Psoas muscle (tissue), 8 donors: ENCODE results near the gene PPP2R2C. TPM values are rescaled to one million over a fixed set of nuclear protein-coding genes. Genes with fewer than 3 reads are reported as not detected.

Experiments used
- ATAC-seq, 4 donors: fragments of 200-7000 bp; cut with Tn5 transposase; one replicate each; pipeline ENCODE4 v1.9.1; 2020; ENCODE audit warnings: moderate library complexity in 3 of 4, mild to moderate bottlenecking in 2 of 4
- DNase-seq, 2 donors: peaks; one replicate each; pipeline ENCODE4 v3.0.0-alpha.2; 2020
- H3K27ac ChIP-seq: fragments of 200-600 bp; one replicate; pipeline ENCODE4 v1.8.0; 2022
- H3K27me3 ChIP-seq, 3 donors: fragments of 200-600 bp in 1 of 3; one replicate each; pipeline versions ENCODE4 v1.6.1 to v1.8.0; 2013 to 2022; ENCODE audit warnings: low read length in 2 of 3, mild to moderate bottlenecking in 2 of 3, moderate library complexity in 1 of 3; ENCODE audit not compliant: insufficient read depth in 3 of 3
- H3K36me3 ChIP-seq, 2 donors: fragments of 200-600 bp in 1 of 2; one replicate each; pipeline versions ENCODE4 v1.6.1 to v1.8.0; 2013 to 2022; ENCODE audit warnings: low read depth in 1 of 2, mild to moderate bottlenecking in 1 of 2, moderate library complexity in 1 of 2; ENCODE audit not compliant: insufficient read depth in 1 of 2
- H3K4me1 ChIP-seq: fragments of 200-600 bp; one replicate; pipeline ENCODE4 v1.8.0; 2022
- H3K4me3 ChIP-seq: fragments of 200-600 bp; one replicate; pipeline ENCODE4 v1.8.0; 2022; ENCODE audit warnings: mild to moderate bottlenecking
- H3K9me3 ChIP-seq: fragments of 200-600 bp; one replicate; pipeline ENCODE4 v1.8.0; 2022
- WGBS, 3 donors: extraction: QIAGEN DNeasy Blood & Tissue Kit; methylation state at CpG; one replicate each; pipeline versions ENCODE4 v1.1.6 to v1.1.7; 2013; 5-methylcytosine and 5-hydroxymethylcytosine counted together
- intact Hi-C, 2 donors: fragments of 100-400 bp; cut with DNase I; formaldehyde crosslinking; loops; one replicate each; pipeline versions ENCODE4 v1.11.0 to v1.14.2; 2022
- polyA plus RNA-seq, 3 donors: library from polyadenylated mRNA; stranded (reverse); fragments of 200-250 nt; gene quantifications; one replicate each; pipeline ENCODE4 v1.2.3, GENCODE V29; 2013
- total RNA-seq, 4 donors: library from RNA; stranded (reverse); fragmentation: NEBNext Ultra II Directional in 2 of 4; extraction: Animal tissue kit (Norgen Biotek cat#: 25700) in 2 of 4; gene quantifications; one replicate each; pipeline versions ENCODE4 v1.2.1 to v1.2.4, GENCODE V29; 2021 to 2023
- TF ChIP-seq, protein P1 (sequence below): fragments of 200-600 bp; IDR thresholded peaks from one replicate; pipeline ENCODE4 v1.8.0; 2022; ENCODE audit warnings: antibody characterized with exemption
- donor health status: healthy with polysubstance abuse.
- donor health status: DM: no; HTN: no; CAD: no; lungs with moderate emphysema.
- donor health status: Bipolar disorder and iron deficiency.
- donor health status: healthy.
- donor health status: DM: yes; HTN: yes; CAD: no.
- donor health status: DM: no; HTN: no; CAD: no.
- donor health status: DM: no; HTN: no; CAD: no.
- donor health status: DM: yes; HTN: yes; CAD: no.

The PPP2R2C gene
- total and polyA plus RNA-seq, 7 donors: 0.08 to 3.2 (median 1.2) TPM

DNA sequence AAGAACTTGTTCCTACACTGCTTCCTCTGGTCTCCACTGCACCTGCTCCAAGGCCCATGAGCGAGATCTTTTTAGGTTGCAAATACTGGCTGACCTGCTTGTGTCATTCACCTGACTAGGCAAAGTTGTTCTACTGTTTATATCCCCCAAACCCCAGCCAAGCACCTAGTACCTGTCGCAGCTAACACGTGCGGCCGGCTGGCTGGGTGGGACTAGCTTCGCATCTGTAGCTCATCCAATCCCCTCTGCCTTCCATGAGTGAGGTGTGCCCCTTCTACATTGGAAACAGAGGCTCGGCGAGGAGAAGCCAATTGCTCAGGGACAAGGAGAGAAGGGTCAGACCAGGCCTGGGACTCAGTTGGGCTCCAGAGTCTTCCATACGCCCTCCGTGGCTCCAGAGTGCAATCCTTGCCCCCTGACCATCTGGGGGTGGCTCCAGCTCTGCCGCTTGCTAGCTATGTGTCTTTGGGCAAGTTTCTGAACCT lies 116.3 kb downstream of the PPP2R2C start:
- H3K36me3 ChIP-seq: no peaks in the 10 kb centered on the region
- no peak for ATAC-seq
- peaks cover 0 to 17% (median 5%) of the 10 kb centered on the region in 3 donors for H3K27me3 ChIP-seq
- H3K4me1 ChIP-seq: no peaks in the 10 kb centered on the region
- TF ChIP-seq, protein P1, sequence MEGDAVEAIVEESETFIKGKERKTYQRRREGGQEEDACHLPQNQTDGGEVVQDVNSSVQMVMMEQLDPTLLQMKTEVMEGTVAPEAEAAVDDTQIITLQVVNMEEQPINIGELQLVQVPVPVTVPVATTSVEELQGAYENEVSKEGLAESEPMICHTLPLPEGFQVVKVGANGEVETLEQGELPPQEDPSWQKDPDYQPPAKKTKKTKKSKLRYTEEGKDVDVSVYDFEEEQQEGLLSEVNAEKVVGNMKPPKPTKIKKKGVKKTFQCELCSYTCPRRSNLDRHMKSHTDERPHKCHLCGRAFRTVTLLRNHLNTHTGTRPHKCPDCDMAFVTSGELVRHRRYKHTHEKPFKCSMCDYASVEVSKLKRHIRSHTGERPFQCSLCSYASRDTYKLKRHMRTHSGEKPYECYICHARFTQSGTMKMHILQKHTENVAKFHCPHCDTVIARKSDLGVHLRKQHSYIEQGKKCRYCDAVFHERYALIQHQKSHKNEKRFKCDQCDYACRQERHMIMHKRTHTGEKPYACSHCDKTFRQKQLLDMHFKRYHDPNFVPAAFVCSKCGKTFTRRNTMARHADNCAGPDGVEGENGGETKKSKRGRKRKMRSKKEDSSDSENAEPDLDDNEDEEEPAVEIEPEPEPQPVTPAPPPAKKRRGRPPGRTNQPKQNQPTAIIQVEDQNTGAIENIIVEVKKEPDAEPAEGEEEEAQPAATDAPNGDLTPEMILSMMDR: no peak
- H3K27ac ChIP-seq: no peak overlapping the region
- no peak for DNase-seq
- no peak overlapping the region for H3K4me3 ChIP-seq
- intact Hi-C loops: no loop called here
- 75 to 78% (median 77%) methylated on average over 11 of the region's 11 CpGs for WGBS, 3 donors
- H3K9me3 ChIP-seq: no peaks in the 10 kb centered on the region

DNA sequence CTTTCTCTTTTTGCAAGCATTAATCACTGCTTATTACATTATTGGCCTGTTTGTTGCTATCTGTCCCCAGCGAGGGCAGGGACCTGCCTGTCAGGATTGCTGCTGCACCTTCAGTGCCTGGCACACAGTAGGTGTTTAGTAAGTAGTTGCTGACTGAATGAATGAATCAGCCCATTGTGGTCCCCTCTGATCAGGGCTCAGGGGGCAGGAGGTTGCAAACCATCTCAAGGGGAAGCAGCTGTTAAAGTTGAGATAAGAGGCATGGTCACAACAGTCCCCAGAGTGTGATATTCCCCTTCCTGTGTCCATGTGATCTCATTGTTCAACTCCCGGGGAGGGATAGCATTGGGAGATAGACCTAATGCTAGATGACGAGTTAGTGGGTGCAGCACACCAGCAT lies 117.4 kb downstream of the PPP2R2C start:
- no peak overlapping the region for H3K4me3 ChIP-seq
- ATAC-seq (no peak), DNase-seq (no peak)
- intact Hi-C loops: no loop called here
- H3K27ac ChIP-seq: no peak overlapping the region
- H3K27me3 ChIP-seq: peaks cover 0 to 21% (median 6%) of the 10 kb centered on the region in 3 donors
- 28 to 44% (median 44%) methylated on average over 3 of the region's 3 CpGs for WGBS, 3 donors
- TF ChIP-seq, protein P1: no peak
- H3K4me1 ChIP-seq: no peaks in the 10 kb centered on the region
- H3K36me3 ChIP-seq: no peaks in the 10 kb centered on the region
- H3K9me3 ChIP-seq: no peaks in the 10 kb centered on the region

DNA sequence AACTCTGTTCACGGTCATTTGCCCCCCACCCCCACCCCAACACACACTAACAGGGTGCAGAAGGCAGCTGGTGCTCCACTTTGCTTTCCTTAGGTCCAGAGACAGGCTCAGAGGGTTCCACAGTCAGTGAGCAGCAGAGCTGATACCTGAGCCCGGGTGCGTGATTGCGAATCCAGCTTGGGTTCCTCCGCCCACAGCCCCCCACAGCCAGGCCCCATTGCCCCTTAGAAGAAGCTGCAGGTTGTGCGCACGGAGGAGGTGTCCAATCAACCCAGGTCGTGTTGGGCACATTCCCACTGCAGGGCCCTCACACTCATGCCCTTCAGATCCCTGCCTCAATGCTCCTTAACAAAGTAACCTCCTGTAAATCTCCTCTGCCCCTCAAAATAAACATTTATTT lies 117.8 kb downstream of the PPP2R2C start:
- DNase-seq: no peak
- ATAC-seq: no peak

DNA sequence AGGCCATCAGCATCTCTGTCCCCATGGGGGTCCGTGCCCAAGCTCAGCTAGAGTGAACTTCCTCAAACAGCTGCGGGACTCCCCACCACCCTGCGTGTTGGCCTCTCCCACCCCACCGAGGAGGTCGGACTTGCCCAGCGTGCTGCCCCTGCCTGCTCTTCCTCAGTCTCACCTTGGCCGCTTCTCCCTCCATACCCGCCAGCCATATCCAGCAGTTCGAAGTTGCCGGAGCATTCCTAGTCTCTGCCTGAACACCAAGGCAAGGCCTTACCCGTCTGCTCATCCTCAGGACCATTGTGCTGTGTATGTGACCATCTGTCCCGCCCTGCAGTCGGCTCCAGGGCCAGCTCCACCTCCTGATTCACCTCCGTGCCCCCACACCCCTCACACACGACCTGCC lies 118.3 kb downstream of the PPP2R2C start:
- Histone ChIP-seq H3K4me3 (no peak overlapping the region), H3K27ac (no peak overlapping the region), H3K9me3 (no peaks in the 10 kb centered on the region), H3K4me1 (no peaks in the 10 kb centered on the region), H3K27me3 (peaks cover 0 to 28% (median 6%) of the 10 kb centered on the region in 3 donors), H3K36me3 (no peaks in the 10 kb centered on the region)
- intact Hi-C loops: no loop called here
- no peak for DNase-seq
- no peak for ATAC-seq
- 42 to 55% (median 46%) methylated on average over 15 of the region's 15 CpGs for WGBS, 3 donors
- TF ChIP-seq, protein P1: no peak

More for the DNA sequence above, 117.8 kb downstream of the PPP2R2C start:
- WGBS, 3 donors: 45 to 52% (median 50%) methylated on average over 8 of the region's 8 CpGs
- Histone ChIP-seq H3K27me3 (peaks cover 0 to 24% (median 6%) of the 10 kb centered on the region in 3 donors), H3K36me3 (no peaks in the 10 kb centered on the region), H3K4me3 (no peak overlapping the region), H3K27ac (no peak overlapping the region), H3K9me3 (no peaks in the 10 kb centered on the region), H3K4me1 (no peaks in the 10 kb centered on the region)
- intact Hi-C loops: no loop called here
- TF ChIP-seq, protein P1: no peak

DNA sequence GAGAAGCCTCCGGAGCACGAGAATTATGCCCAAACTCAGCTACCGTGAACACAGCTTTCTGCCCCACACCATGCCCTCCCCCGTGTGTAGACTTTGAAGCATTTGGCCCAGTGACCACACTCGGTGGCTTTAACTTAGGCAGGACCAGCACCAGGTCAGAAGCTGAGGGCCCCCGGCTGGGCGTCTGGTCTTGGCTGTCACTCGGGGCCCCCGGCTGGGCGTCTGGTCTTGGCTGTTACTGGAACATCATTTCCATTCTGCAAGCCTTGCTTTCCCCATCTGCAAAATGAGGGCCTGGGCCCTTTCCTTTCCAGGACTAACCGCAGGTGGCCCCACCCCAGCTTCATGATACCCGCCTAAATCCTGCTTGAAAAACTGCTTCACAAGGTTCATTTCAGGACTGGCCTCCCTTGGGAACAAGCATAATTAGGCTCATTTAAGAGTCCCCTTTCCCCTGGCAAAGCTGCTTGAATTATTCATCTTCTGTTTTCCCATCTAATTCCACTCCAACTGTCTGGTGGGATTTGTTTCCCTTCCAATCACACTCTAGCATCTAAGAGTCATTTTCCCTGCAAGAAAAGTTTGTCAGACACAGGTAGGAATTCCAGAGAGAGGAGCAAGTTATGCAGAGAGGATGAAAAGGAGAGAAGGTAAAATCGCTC lies 120.3 kb downstream of the PPP2R2C start:
- H3K27me3 ChIP-seq: peaks cover 0 to 45% (median 6%) of the 10 kb centered on the region in 3 donors
- WGBS, 3 donors: 60 to 72% (median 69%) methylated on average over 13 of the region's 13 CpGs
- intact Hi-C loops: no loop called here
- no peaks in the 10 kb centered on the region for H3K4me1 ChIP-seq
- DNase-seq (no peak), ATAC-seq (no peak)
- H3K9me3 ChIP-seq: no peaks in the 10 kb centered on the region
- H3K4me3 ChIP-seq: no peak overlapping the region
- H3K27ac ChIP-seq: no peak overlapping the region
- no peaks in the 10 kb centered on the region for H3K36me3 ChIP-seq
- TF ChIP-seq, protein P1: no peak
